Activated CD8-positive, alpha-beta memory T cell treated with anti-CD3 and anti-CD28 coated beads, Interleukin-2, amount 50 U/mL, for 4 hours (primary cell): Measurements from ENCODE around the gene KRT83.

Experiments
- DNase-seq: peaks from one replicate; pipeline ENCODE4 v3.0.0-alpha.2; 2020

KRT83 gene

DNA sequence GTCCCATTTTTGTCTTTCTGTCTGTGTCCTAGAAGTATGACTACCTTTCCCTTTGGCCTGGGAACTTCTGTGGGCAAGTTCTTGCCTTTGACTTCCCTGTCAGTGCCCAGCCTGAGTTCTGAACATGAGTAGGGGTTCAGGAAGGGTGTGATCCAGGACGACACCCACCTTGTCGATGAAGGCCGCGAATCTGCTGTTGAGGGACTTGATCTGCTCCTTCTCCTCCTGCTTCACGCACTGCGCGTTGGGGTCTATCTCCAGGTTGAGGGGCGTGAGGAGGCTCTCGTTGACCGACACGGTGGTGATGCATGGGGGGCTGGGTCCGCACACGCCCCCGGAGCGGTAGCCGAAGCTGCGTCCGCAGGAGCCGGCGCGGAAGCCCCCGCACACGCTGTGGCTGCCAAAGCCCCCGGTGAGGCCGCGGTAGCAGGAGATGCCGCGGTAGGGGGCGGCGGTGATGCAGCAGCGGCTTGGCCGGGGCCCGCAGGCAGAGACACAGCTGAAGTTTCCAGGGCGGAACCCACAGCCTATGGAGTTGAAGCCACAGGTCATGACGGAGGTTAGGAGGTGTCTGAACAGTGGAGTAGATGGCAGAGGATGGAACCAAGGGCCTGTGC is at the start of gene KRT83:
Gene KRT83 (minus strand): TSS at position 615 of the 617 bp plus-strand sequence. CDS start 63 bp downstream, at position 552.
- no peak for DNase-seq

DNA sequence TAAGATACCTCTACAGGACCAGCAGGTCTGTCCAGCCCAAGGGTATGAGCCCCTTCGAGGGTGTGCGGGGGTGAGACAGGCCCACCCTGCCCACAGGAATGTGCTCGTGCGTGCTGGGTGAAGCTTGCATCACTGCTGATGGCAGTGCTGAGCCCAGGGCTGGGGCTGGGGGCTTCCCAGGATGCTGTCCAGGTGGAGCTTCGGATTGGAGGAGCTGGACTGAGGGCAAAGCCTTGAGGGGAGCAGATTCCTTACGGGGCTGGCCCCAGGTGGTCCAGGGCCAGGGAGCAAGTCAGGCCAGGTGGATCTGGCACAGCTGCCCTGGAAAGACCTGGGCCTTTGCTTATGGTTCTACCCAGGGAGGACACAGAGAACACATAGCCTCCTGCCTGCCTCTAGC is 48.6 kb upstream of the KRT83 start:
- no peak for DNase-seq

DNA sequence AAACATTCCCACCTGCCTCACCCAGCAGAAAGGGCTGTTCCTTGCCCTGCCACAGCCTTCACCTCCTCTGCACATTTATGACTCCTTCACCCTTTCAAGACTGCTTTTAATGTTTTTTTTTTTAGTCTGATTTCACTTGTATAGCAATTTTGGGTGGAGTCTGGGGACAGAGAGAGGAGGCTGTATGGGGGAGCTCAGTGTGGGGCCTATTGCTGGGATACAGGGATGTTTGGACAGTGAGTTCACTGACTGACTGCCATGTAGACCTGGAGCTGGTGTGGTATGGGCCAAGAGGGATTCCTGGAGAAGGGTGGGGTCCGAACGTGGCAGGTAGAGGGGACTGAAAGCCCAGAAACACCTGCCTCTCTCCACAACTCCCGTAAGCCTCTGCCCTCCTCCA is 48.0 kb upstream of the KRT83 start:
- DNase-seq: no peak

DNA sequence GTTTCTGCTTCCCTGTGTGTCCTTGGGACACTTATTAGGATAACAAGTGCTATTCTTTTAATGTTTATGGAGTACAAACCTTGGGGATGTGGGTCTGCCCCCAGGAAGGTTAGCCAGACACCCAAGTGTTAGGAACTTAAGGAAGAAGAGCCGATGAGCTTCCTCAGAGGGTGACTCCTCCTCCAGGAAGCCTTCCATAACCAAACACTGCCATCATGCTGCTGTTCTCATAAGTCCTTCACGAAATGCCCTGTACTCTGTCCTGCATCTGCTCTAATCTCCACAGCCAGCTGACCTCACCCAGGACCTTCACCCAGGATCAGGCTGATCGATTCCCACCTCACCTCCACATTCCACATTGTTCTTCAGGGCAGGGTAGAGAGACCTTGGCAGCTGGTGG is 47.3 kb upstream of the KRT83 start:
- no peak for DNase-seq

DNA sequence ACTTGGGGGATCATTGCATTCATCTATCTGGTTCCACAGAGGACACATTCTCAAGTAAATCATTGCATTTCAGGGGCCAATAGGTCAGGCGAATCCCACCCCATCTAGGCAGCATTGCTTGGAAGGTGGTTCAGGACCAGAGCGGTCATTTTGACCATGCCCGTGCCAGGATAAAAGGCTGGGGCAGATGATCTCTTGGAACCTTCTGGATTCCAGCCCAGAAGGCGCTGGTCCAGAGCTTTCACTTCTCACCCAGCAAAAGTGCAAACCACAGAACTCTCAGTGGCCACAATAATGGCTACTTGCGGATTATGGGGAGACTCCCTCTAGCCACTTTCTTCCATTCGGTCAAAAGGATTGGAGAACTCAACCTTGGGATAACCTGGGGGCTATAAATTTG is 46.7 kb upstream of the KRT83 start:
- no peak for DNase-seq

DNA sequence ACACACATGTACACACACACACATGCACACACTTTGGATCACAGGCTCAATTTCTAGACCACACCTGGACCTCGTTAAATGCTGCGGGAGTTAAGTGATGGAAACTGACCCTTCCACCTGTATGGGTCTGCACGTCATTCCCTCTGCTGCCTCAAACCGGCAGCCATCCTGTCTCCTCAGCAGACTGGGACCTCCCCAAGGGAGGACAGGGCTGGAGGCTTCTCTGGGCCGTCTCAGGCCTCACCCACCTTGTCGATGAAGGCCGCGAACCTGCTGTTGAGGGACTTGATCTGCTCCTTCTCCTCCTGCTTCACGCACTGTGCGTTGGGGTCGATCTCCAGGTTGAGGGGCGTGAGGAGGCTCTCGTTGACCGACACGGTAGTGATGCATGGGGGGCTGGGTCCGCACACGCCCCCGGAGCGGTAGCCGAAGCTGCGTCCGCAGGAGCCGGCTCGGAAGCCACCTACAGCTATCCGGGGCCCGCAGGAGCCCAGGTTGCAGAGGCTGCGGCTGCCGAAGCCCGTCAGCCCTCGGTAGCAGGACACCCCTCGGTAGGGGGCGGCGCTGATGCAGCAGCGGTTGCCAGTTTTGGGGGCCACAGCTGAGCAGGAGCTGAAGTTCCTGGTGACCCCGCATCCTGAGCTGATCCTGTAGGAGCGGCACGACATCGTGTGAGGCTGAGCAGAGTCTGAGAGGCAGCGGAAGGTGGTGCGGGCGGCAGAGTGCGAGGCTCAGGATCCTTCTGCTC is 45.7 kb upstream of the KRT83 start, which contains the start of gene KRT85:
Gene KRT85 (minus strand): TSS at position 744 of the 748 bp plus-strand sequence. CDS start 76 bp downstream, at position 668.
- DNase-seq: no peak

DNA sequence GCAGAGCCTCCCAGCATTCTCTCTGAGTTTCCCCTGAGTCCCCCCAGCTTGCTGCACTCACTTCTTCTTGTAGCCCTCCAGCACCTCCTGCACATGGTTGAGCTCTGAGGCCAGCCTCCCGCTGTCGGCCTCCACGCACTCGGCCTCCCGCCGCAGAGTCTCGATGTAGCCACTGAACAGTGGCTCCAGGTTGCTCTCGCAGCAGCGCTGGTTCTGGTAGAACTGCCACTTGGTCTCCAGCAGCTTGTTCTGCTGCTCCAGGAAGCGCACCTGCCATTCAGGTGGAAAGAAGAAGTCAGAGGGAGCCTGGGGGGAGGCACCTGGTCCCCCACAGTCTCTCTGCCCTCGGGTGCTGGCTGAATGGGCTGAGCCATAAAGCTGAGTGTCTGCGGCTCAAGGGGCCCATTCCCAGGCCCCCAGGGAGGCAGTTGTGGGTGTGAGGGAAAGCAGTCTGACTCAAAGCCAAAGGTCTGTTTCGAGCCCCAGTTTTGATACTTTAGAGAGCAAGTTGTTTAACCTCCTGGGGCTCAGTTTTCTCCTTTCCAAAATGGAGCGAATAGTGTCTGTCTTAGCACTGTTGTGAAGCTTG is 43.8 kb upstream of the KRT83 start:
- DNase-seq: no peak

DNA sequence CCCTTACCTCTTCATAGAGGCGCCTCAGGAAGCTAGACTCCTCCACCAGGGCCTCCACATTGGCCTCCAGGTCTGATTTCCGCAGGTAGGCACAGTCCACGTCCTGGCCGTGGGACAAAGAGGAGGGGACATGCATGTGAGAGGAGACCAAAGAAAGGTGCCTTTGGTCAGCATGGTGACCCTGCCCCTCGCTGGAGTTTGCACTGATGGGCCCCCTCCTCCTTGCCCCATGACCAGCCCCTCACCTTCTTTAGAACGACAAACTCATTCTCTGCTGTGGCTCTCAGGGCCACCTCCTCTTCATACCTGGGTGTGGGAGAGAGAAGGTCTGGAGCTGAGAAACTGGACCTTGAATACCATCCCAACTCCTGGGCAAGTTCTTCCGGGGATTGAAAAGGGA is 42.9 kb upstream of the KRT83 start:
- no peak for DNase-seq

DNA sequence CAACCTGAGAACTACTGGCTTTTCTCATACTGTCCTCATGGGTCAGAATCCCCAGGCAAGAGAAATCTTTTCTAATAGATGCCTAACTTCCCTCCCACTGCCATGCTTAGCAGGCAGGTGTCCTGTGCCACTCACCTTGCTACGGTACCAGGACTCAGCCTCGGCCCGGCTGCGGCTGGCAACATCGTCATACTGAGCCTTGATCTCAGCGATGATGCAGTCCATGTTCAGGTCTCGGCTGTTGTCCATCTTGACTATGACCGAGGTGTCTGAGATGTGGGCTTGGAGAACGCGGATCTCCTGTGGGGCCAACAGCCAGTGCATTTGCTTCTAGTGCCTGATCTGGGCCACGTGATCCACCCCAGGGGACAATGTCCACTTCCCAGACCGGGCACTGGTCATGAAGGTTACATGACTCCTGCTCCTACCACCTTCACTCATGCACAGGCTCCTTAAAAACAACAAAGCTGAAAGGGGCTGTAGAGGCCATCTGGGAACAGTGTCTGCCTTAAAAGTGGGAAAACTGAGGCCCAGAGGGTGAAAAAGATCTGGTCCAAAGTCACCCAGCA is 42.0 kb upstream of the KRT83 start:
- no peak for DNase-seq

DNA sequence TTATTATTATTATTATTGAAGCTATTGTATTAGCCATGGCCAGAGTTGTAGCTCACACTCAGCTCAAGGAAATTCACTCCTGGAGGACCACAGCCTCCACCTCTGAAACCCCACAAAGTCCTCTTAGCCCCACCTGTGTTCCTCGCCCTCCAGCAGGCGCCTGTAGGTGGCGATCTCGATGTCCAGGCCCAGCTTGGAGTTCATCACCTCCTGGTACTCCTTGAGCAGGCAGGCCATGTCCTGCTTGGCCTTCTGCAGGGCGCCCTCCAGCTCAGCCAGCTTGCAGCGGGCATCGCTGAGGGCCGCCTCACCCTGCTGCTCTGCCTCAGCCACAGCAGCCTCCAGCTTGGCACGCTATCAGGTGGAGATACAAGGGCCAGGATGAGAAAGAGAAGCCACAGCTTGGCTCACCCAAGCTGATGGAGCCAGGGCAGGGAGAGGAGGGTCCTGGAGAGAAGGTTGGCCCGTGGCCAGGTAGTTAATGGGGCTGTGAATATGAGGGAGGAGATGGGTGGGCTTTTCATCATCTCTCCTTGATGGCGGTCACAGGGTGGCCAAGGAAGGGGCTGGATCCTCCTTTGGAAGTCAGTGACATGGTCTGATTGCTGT is 41.0 kb upstream of the KRT83 start:
- no peak for DNase-seq

DNA sequence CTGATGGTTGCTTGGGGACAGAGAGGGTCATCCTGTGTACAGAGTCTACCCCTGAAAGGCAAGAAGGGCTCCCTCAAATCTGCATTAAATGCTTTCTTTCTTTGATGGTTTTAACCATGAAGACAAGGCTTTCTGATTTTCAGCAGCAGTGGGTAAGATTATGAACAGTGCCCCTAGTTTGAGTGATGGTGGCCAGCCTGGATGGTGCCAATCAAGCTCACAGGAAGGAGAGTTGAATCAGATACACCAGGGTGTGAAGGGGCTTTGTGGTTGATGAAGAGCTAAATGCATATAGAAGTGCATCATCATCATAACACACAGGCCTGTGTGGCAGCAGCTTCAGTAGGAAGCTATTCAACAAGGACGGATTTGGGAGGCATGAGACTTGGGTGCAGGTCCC is 40.4 kb upstream of the KRT83 start:
- DNase-seq: no peak

DNA sequence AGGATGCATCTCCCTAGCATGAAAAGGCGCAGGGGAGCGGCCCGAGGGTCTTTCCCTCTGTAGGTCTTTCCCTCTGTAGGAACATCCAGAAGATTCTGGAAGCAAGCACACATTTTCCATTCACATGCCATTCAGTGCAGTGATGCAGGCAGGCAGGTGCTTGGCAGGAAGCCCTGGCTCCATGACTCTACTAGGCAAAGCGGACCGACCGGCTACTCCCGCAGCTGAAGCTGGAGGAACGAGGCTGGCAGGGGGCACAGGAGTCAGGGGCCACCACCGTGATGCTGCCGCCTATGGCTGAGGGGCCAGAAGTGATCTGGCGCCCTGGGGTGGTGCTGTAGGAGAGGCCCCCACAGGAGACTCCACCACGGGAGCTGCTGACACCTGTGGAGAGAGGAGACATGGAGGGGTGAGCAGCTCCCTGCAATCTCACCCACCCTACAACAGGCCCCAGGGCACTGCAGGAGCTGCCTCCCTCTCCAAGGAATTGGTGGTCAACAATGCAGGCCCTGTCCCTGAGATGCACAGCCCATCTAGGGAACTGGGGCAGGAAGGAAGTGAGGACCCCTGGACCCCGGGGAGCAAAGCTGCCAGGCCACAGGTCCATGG is 39.6 kb upstream of the KRT83 start:
- no peak for DNase-seq

DNA sequence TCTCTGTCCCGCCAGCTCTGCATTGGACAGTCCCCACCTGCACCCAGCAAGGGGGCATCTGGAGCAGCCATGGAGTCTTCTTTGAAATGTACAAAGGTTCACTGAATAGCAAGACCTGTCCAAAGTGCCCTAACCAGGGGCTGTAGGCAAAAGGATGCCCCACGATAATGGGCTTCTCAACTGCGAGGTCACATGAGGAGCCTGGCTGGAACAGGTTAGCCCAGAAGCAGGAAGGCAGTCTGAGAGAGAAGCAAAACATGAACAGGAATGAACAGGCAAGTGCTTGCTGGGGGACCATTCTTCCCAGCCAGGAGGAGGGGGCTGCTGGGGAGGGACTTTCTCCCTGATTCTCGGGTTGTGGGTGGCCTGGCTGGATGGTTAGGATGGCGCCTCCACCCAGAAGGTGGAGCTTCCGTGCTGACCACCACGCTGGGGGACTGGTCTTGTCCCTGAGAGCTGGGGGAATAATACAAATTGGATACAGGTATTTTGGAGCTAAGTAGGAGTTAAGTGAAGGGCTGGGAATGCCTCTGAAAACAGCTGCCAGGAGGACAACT is 39.0 kb upstream of the KRT83 start:
- DNase-seq: no peak

DNA sequence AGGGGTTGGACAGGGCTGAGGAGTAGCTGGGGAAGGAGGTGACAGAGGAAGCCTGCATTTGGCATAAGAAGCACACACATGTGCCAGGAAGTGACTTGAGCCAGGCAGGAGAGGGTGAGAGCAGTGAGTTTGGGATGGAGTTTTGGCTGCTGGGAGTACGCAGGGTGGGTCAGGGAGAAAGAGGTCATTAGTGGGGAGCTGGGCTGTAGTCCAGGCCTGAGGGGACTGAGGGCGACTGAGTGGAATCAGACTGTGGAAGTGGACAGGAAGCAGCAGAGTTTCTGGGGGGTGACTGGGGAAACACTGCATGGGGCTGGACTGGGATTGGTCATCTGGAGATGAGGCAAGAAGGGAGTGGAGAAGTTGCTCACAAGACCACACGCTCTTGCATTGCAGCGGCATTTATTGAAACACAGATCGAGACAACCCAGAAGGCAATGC is 38.4 kb upstream of the KRT83 start:
- no peak for DNase-seq

DNA sequence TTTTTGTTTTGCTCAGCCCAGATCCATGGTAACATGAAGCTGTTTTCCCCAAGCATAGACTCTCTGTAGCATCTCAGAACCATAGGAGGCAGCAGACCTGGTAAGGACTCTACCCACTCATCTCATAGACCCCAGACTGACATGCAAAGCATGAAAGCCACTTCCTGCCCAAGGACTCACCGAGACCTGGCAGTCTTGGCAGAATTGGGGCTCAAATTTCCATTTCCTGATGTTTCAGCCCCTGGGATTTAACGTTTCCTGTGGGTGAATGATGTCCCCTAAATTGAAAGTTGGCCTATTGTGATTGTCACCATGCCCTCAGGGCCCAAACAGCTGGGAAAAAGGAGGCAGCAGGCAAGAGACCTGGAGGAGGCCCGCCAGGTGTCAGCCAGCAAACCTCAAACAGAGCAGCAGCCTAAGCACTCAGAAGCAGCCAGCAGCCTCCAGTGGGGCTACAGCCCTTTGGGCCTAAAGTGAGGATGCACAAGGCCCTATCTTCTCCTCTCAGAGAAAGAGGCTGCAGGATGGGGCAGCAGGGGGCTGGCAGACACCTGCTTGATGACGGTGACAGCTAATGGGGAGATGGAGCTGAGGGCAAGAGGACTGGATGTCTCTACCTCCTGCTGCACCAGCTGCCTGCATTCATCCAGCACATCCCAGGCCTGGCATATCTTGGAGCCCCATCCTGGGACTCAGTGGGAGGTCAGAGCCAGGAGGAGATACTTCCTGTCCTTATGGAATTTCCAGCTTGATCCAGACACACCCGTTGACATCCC is 37.6 kb upstream of the KRT83 start:
- no peak for DNase-seq

DNA sequence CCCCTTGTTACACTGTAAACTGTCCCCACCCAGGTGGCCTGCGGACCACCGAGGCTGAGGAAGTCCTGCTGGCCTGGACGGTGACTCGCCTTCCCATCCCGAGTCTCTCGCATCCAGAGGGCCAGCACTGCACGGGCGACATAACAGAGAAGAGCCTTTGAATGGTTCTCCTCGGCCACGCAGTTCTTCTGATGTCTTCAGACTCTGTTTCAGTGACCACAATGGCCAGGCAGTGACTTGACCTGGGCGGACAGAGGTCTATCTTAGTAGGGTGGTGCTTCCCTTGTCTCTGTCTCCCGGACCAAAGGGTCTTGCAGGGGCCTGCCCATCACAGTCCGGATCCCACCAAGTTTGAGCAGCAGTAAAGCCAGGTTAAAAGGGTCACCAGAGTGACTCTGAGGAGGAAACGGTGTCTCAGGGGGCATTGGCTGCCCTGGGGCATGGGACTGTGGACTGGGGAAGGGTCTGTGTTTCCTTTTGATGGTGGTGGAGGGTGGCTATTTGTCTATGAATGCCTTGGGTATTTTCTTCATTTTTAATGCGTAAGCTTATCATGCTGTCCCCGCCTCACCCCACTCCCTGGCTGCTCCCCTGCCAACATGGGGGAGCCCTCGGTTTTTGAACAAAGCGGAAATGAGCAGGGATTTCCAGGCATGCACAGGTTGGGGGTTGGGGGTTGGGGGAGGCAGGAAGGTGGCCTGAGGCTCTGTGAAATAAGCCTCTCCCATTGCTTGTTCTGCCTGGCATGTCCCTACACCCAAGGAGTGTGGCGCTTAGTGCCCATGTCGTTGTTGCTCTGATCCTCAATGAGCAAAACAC is 35.8 kb upstream of the KRT83 start:
- DNase-seq: no peak

DNA sequence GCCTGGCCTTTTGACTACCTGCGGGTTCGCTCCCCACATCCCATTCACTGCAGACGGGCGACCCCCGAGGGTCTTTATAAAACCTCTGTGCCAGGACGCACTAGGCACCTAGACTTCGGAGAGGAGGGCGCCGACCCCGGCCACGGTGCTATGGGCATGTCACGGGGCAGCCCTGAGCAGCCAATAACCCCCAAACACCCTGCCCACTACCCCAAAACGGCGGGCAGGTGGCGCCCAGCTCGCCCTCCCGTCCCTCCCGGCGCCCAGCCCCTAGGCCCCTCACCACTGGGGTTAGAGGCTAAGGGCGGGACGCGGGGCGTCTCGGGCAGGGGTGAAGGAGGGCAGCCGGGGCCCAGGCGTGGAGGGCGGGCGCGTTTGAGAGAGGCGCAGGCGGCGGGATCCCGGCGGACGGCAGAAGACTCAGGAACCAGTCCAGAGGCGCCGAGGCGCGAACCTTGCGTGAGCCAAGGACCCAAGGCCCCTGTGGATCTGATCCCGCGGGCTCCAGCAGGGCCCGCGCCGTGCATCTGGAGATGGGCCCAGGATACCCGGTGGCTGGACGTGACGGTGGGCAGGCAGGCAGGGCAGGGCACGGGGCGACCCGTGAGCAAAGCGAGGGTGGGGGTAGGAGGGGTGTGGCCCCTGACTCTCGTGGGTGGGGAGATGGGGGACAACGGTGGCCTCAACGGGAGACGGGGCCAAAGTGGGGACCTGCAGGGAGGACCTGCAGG is 35.0 kb upstream of the KRT83 start:
- DNase-seq: no peak

DNA sequence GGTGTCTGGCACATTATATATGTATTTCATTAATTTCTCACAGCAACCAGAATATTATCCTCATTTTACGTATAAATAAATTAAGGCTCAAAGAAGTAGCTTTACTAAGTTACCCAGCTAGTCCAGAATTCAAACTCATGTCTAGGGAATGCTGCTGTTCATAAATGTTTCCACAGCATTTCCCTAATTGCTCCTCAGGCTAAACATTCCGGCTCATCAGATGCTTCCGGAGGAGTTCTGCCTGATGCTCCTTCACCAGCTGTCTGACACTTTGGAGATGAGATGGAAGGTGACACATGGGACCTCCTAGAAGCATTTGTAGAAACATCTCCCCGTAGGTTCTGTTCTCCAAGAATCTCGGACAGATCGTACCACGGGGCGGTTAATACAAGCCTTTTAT is 34.0 kb upstream of the KRT83 start:
- DNase-seq: no peak

DNA sequence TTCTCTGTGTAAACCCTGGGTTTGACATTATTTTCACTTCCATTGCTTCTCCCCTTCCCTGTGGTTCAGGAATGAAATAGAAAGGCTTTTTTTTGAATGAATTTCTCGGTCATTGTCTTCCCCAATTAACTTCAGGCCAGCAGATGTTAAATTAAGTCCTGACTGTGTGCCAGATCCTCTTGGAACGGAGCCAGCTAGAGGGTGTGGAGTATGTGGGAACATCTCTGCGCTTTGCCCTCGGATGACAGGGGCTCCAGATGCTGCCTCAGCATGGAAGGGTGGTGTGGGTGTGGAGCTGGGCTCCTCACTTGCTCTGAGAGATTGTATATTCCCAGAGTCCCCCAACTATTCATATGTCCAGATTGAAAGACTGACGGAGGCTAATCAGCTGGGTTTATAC is 33.0 kb upstream of the KRT83 start:
- DNase-seq: no peak

DNA sequence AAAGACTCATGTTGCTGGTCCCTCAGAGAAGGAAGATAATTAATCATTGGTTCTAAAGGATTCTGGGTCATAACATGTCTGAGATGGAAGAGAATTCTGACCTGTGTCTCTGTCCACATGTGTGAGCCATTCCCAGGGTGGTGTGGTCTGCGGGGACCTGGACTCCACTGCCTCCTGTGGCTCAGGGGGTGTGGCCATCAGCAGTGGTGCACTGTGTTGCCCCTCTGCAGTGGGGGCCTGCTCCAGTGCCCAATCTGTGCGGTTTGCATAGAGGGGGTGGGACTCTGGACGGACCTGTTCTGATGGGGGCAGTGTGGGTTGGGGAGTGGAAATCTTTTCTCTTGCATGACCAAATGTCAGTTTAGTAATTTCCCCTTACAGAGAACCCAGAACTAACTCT is 32.6 kb upstream of the KRT83 start:
- no peak for DNase-seq
